PFSK-1 (cell line): ENCODE data around the gene FERMT2.
A peak's percentile ranks its signal among the peaks of the same experiment; 100 is the strongest.

Experiments used
- FOXP2 ChIP-seq: optimal IDR thresholded peaks from 2 replicates; pipeline ENCODE3; 2011; ENCODE audit warnings: borderline replicate concordance, control low read depth, inconsistent platforms; ENCODE audit not compliant: insufficient read depth; ENCODE audit errors: extremely low read length, extremely low read depth
- POLR2AphosphoS5 ChIP-seq: IDR thresholded peaks from 2 replicates; pipeline ENCODE4 v1.6.1; 2012; ENCODE audit warnings: low read depth, mild to moderate bottlenecking, control low read depth, low read length, moderate library complexity
- SIN3A ChIP-seq: IDR thresholded peaks from 2 replicates; pipeline ENCODE4 v1.6.1; 2012; ENCODE audit warnings: mild to moderate bottlenecking, low read length, moderate library complexity, borderline replicate concordance; ENCODE audit not compliant: insufficient read depth
- TAF1 ChIP-seq: IDR thresholded peaks from 2 replicates; pipeline ENCODE4 v1.6.1; 2012; ENCODE audit warnings: low read length, control low read depth, borderline replicate concordance; ENCODE audit not compliant: insufficient read depth
- TF ChIP-seq, protein P1 (sequence below), 2 experiments: IDR thresholded peaks; 2 replicates each; pipeline versions ENCODE4 v1.6.1 to v1.8.0; 2011 to 2012; ENCODE audit warnings: low read depth in 2 of 2, low read length in 2 of 2, control low read depth in 1 of 2, inconsistent platforms in 1 of 2, mild to moderate bottlenecking in 1 of 2, moderate library complexity in 1 of 2; ENCODE audit not compliant: insufficient read depth in 1 of 2

FERMT2 gene

DNA sequence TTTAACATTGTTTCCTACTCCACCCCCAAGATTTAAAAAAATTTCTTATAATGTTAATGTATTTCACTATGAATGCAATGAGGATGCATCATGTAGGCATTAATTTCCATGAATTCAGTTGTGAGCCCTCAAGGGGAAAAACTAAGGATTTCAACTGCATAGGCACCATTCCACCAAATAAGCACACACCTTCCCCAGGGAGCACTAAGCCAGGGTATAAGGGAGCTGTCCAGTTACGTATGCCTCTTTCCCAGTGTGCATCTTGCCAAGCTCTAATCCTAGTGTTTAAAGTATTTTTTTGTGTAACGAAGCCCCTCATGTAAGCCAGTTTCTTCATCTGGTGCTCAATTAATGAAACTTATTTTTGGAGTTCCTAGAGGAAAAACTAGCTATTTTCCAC, 6.6 kb downstream of the FERMT2 start:
- TF ChIP-seq POLR2AphosphoS5 (no peak), FOXP2 (no peak)
- TF ChIP-seq, protein P1, sequence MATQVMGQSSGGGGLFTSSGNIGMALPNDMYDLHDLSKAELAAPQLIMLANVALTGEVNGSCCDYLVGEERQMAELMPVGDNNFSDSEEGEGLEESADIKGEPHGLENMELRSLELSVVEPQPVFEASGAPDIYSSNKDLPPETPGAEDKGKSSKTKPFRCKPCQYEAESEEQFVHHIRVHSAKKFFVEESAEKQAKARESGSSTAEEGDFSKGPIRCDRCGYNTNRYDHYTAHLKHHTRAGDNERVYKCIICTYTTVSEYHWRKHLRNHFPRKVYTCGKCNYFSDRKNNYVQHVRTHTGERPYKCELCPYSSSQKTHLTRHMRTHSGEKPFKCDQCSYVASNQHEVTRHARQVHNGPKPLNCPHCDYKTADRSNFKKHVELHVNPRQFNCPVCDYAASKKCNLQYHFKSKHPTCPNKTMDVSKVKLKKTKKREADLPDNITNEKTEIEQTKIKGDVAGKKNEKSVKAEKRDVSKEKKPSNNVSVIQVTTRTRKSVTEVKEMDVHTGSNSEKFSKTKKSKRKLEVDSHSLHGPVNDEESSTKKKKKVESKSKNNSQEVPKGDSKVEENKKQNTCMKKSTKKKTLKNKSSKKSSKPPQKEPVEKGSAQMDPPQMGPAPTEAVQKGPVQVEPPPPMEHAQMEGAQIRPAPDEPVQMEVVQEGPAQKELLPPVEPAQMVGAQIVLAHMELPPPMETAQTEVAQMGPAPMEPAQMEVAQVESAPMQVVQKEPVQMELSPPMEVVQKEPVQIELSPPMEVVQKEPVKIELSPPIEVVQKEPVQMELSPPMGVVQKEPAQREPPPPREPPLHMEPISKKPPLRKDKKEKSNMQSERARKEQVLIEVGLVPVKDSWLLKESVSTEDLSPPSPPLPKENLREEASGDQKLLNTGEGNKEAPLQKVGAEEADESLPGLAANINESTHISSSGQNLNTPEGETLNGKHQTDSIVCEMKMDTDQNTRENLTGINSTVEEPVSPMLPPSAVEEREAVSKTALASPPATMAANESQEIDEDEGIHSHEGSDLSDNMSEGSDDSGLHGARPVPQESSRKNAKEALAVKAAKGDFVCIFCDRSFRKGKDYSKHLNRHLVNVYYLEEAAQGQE (IDR thresholded peaks at IDR 0.05; ENCODE audit: insufficient read depth in 1 of 2, low read depth in 2 of 2, low read length in 2 of 2) = 0 out of 4 replicates have a peak, but pooled peaks of 1 of the 2 experiments have one; percentile 42

DNA sequence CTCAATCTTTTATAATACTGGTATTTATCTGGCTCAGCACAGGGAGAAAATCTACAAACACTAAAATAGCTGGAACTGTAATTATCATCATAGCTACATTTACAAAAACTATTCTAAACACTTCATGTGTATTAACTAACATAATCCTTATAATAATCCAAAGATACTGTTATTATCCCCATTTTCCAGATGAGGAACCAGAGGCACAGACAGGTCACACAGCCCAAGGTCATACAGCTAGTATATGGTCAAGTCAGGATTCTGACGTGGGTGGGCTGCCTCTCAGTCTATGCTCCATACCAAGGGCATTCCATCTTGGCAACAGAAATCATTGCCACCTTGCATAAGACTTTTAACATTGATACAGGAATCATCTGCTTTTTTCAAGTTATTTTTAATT, 11.4 kb downstream of the FERMT2 start:
- TF ChIP-seq SIN3A (no peak), TAF1 (no peak), POLR2AphosphoS5 (no peak), FOXP2 (no peak)
- TF ChIP-seq, protein P1 (IDR thresholded peaks at IDR 0.05; ENCODE audit: insufficient read depth in 1 of 2, low read depth in 2 of 2, low read length in 2 of 2) = no peak

DNA sequence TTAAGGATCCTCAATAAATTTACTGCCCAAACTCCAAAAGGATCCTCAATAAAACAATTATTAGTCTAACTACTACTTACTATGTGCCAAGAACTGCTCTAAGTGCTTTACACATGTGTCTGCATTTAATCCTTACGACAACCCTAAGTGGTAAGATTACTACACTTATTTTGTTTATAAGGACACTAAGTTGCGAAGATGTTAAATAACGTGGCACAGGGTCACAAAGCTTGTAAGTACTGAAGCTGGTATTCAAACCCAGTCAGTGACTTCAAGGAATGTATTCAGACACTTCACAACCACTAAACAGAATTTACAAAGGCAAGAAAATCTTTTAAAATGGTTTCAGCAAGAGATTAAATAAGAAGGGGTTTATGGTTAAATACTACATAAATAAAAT, 13.0 kb downstream of the FERMT2 start:
- TF ChIP-seq POLR2AphosphoS5 = no peak
- TF ChIP-seq TAF1 = no peak
- no peak for TF ChIP-seq FOXP2
- TF ChIP-seq SIN3A = no peak
- TF ChIP-seq, protein P1 (IDR thresholded peaks at IDR 0.05; ENCODE audit: insufficient read depth in 1 of 2, low read depth in 2 of 2, low read length in 2 of 2) = no peak

DNA sequence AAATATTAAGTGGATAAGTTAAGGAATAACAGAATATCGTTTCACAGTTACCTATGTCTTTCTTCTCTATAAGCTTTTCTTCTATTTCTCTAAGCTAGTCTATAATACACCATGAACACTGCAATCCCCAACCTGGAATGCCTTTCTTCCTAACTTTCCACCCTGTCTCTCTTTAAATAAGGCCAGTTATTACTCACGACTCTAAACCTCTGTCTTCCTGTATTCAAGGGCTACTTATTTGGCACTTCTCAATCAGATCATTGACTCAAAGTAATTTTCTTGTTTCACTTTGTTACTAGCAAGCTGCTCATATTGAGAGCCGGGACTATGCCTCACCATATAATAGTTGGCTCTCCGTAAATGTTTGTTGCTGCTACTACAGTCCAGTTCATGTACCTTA, 13.5 kb downstream of the FERMT2 start:
- TF ChIP-seq TAF1 (no peak), POLR2AphosphoS5 (no peak), FOXP2 (no peak), SIN3A (no peak)
- TF ChIP-seq, protein P1 (IDR thresholded peaks at IDR 0.05; ENCODE audit: insufficient read depth in 1 of 2, low read depth in 2 of 2, low read length in 2 of 2) = no peak

DNA sequence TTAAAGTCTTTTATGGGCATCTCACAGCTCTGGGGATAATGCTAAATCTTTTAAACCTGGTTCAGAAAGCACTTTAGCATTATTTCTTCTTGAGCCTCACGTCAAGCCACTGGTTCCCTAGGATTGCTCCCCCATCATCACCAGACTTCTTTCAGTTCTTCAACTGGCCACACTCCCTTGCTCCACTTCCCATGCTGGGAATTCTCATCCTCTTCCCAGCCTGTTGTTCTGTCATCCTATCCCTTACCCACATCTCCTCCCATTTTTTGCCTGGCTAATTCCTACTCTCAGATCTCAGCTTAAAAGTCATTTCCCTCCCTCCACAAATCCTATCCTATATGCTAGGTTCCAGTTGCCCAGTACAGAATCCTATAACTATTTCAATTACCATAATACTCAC, 14.4 kb downstream of the FERMT2 start:
- TF ChIP-seq, protein P1 (IDR thresholded peaks at IDR 0.05; ENCODE audit: insufficient read depth in 1 of 2, low read depth in 2 of 2, low read length in 2 of 2) = no peak
- no peak for TF ChIP-seq FOXP2
- no peak for TF ChIP-seq POLR2AphosphoS5
- TF ChIP-seq SIN3A = no peak
- no peak for TF ChIP-seq TAF1
